ENCODE results near the gene FAAP100.

The FAAP100 gene

GRCh38 chr17:81553616-81554181 is 1.5 kb upstream of the FAAP100 start:
- peak; percentile 39 for DNase-seq

GRCh38 chr17:81553018-81553615 is 964 bp upstream of the FAAP100 start:
- DNase-seq: peak; percentile 78

- peak; percentile 63 for DNase-seq
Measured at GRCh38 chr17:81551458-81552243, 502 bp downstream of the FAAP100 start.

- no peak for DNase-seq
Measured at GRCh38 chr17:81550830-81551457, 1.2 kb downstream of the FAAP100 start.

- DNase-seq: no peak
Measured at GRCh38 chr17:81550285-81550684, 1.9 kb downstream of the FAAP100 start.

- no peak for DNase-seq
Measured at GRCh38 chr17:81549826-81550225, 2.3 kb downstream of the FAAP100 start.

- no peak for DNase-seq
Measured at GRCh38 chr17:81549031-81549557, 3.1 kb downstream of the FAAP100 start.

- no peak for DNase-seq
Measured at GRCh38 chr17:81547614-81547982, 4.6 kb downstream of the FAAP100 start.

- DNase-seq: no peak
Measured at GRCh38 chr17:81546906-81547613, 5.1 kb downstream of the FAAP100 start.

- DNase-seq: no peak
Measured at GRCh38 chr17:81545160-81545949, 6.8 kb downstream of the FAAP100 start.

- no peak for DNase-seq
Measured at GRCh38 chr17:81544281-81544974, 7.7 kb downstream of the FAAP100 start.

GRCh38 chr17:81543756-81544155 is 8.4 kb downstream of the FAAP100 start:
- DNase-seq: no peak

- DNase-seq: no peak
Measured at GRCh38 chr17:81543339-81543675, 8.8 kb downstream of the FAAP100 start.

- DNase-seq: no peak
Measured at GRCh38 chr17:81542431-81543338, 9.5 kb downstream of the FAAP100 start.

- DNase-seq: no peak
Measured at GRCh38 chr17:81541123-81541522, 11.0 kb downstream of the FAAP100 start.

GRCh38 chr17:81540676-81541027 is 11.5 kb downstream of the FAAP100 start:
- no peak for DNase-seq

- DNase-seq: no peak
Measured at GRCh38 chr17:81539961-81540675, 12.0 kb downstream of the FAAP100 start.

- no peak for DNase-seq
Measured at GRCh38 chr17:81539571-81539900, 12.6 kb downstream of the FAAP100 start.

Measured in right kidney (tissue), 1 donor.